Body of pancreas (tissue), 4 donors: ENCODE results near the gene MYLK. TPM values are rescaled to one million over a fixed set of nuclear protein-coding genes. Genes with fewer than 3 reads are reported as not detected.
A peak's percentile ranks its signal among the peaks of the same experiment; 100 is the strongest.

Experiments used
- ATAC-seq: fragments of 150-250 bp; one replicate; pipeline ENCODE4 v1.9.1; 2016
- DNase-seq, 4 donors: peaks; one replicate each; pipeline ENCODE4 v3.0.0-alpha.2; 2019
- H3K27ac ChIP-seq, 4 donors: fragments of 200-600 bp; sonication (generic); 1 replicate in 3 of 4; 2 replicates in 1 of 4; pipeline versions ENCODE4 v1.5.1 to v1.6.1; 2016 to 2019; ENCODE audit warnings: mild to moderate bottlenecking in 1 of 4, mixed read lengths in 1 of 4, moderate library complexity in 1 of 4
- H3K27me3 ChIP-seq, 2 donors: fragments of 200-600 bp; sonication (generic); one replicate each; pipeline ENCODE4 v1.6.0; 2016; ENCODE audit warnings: mild to moderate bottlenecking in 1 of 2
- H3K36me3 ChIP-seq, 2 donors: fragments of 200-600 bp; sonication (generic); replicated peaks in 1 of 2; 2 replicates each; pipeline ENCODE4 v1.5.1; 2016; ENCODE audit warnings: low read depth in 2 of 2; ENCODE audit not compliant: insufficient read depth in 1 of 2
- H3K4me1 ChIP-seq: fragments of 200-600 bp; sonication (generic); one replicate; pipeline ENCODE4 v1.6.0; 2016
- H3K4me3 ChIP-seq, 2 donors: fragments of 200-600 bp; sonication (generic); 1 replicate in 1 of 2; 2 replicates in 1 of 2; pipeline ENCODE4 v1.5.1; 2016 to 2019
- H3K9me3 ChIP-seq, 3 donors: fragments of 200-600 bp; sonication (generic); 1 replicate in 2 of 3; 2 replicates in 1 of 3; pipeline ENCODE4 v1.5.1; 2016
- CTCF ChIP-seq, 7 experiments: fragments of 450-650 bp in 4 of 7; fragments of 200-600 bp in 3 of 7; sonication (generic) in 3 of 7; IDR thresholded peaks; one replicate each; pipeline ENCODE4 v1.5.1; 2016 to 2019; ENCODE audit warnings: antibody characterized with exemption in 7 of 7
- POLR2A ChIP-seq, 3 donors: fragments of 450-650 bp; IDR thresholded peaks; one replicate each; pipeline ENCODE4 v1.6.1; 2016; ENCODE audit warnings: antibody characterized with exemption in 3 of 3, mild to moderate bottlenecking in 2 of 3
- WGBS, 2 donors: methylation state at CpG; one replicate each; pipeline ENCODE4 v1.1.5; 2017; 5-methylcytosine and 5-hydroxymethylcytosine counted together
- intact Hi-C: fragments of 100-400 bp; cut with DNase I; formaldehyde crosslinking; loops from one replicate; pipeline ENCODE4 v1.15.1; 2023
- total RNA-seq, 2 donors: library from RNA; depleted of rRNA; stranded (reverse); fragments of >200 nt; gene quantifications; one replicate each; pipeline ENCODE4 v1.1.0, GENCODE V29; 2016

MYLK gene
- total RNA-seq, 2 donors from 2014 or later = 7.6 to 36.6 TPM

GRCh38 chr3:123782488-123782887 lies 101.6 kb downstream of the MYLK start:
- Histone ChIP-seq H3K36me3 (no peaks in the 10 kb centered on the region), H3K27me3 (no peaks in the 10 kb centered on the region), H3K4me3 (no peak overlapping the region), H3K9me3 (no peaks in the 10 kb centered on the region), H3K27ac (no peak overlapping the region), H3K4me1 (peaks cover 22% of the 10 kb centered on the region)
- no peak for ATAC-seq
- TF ChIP-seq CTCF (IDR thresholded peaks at IDR 0.05) = no peak
- no peak for TF ChIP-seq POLR2A (IDR thresholded peaks at IDR 0.05)
- intact Hi-C loops = no loop called here
- no peak for DNase-seq
- WGBS, 2 donors = 35 to 43% methylated on average over 4 of the region's 4 CpGs

GRCh38 chr3:123781571-123782275 lies 102.4 kb downstream of the MYLK start:
- no peaks in the 10 kb centered on the region for H3K9me3 ChIP-seq
- no peak overlapping the region for H3K27ac ChIP-seq
- H3K36me3 ChIP-seq = no peaks in the 10 kb centered on the region
- no peaks in the 10 kb centered on the region for H3K27me3 ChIP-seq
- peaks cover 22% of the 10 kb centered on the region for H3K4me1 ChIP-seq
- intact Hi-C loops = no loop called here
- TF ChIP-seq POLR2A (IDR thresholded peaks at IDR 0.05) (no peak), CTCF (IDR thresholded peaks at IDR 0.05) (no peak)
- no peak overlapping the region for H3K4me3 ChIP-seq
- ATAC-seq (no peak), DNase-seq (no peak)
- 76 to 84% methylated on average over 6 of the region's 6 CpGs for WGBS, 2 donors

- TF ChIP-seq POLR2A (IDR thresholded peaks at IDR 0.05) (no peak), CTCF (IDR thresholded peaks at IDR 0.05) (no peak)
- Histone ChIP-seq H3K27me3 (no peaks in the 10 kb centered on the region), H3K9me3 (no peaks in the 10 kb centered on the region), H3K36me3 (no peaks in the 10 kb centered on the region), H3K4me3 (no peak overlapping the region), H3K4me1 (peaks cover 22% of the 10 kb centered on the region), H3K27ac (peak overlapping the region in 1 of 4 donors; percentile 36)
- intact Hi-C loops = no loop called here
- 64 to 79% methylated on average over 2 of the region's 2 CpGs for WGBS, 2 donors
- DNase-seq = no peak
- no peak for ATAC-seq
Measured at GRCh38 chr3:123781138-123781537, 103.0 kb downstream of the MYLK start.

GRCh38 chr3:123780656-123781055 lies 103.5 kb downstream of the MYLK start:
- no peaks in the 10 kb centered on the region for H3K9me3 ChIP-seq
- H3K27me3 ChIP-seq = no peaks in the 10 kb centered on the region
- no peaks in the 10 kb centered on the region for H3K36me3 ChIP-seq
- DNase-seq (no peak), ATAC-seq (no peak)
- no peak overlapping the region for H3K4me3 ChIP-seq
- peak overlapping the region in 1 of 4 donors; percentile 36 for H3K27ac ChIP-seq
- H3K4me1 ChIP-seq = peaks cover 22% of the 10 kb centered on the region
- intact Hi-C loops = no loop called here
- 63 to 72% methylated on average over 6 of the region's 6 CpGs for whole genome bisulfite sequencing, 2 donors
- no peak for TF ChIP-seq POLR2A (IDR thresholded peaks at IDR 0.05)
- no peak for TF ChIP-seq CTCF (IDR thresholded peaks at IDR 0.05)

GRCh38 chr3:123779655-123780231 lies 104.4 kb downstream of the MYLK start:
- intact Hi-C loops = no loop called here
- 71 to 73% methylated on average over 10 of the region's 10 CpGs for WGBS, 2 donors
- Histone ChIP-seq H3K4me1 (peaks cover 22% of the 10 kb centered on the region), H3K27me3 (no peaks in the 10 kb centered on the region), H3K27ac (peak overlapping the region; percentile 22 to 74 (median 68)), H3K9me3 (no peaks in the 10 kb centered on the region), H3K4me3 (no peak overlapping the region), H3K36me3 (no peaks in the 10 kb centered on the region)
- no peak for TF ChIP-seq POLR2A (IDR thresholded peaks at IDR 0.05)
- TF ChIP-seq CTCF (IDR thresholded peaks at IDR 0.05) = no peak
- ATAC-seq (no peak), DNase-seq (no peak)
